ENCODE results near the gene MYO9B. TPM values are rescaled to one million over a fixed set of nuclear protein-coding genes. Genes with fewer than 3 reads are reported as not detected.

Gene MYO9B
- total RNA-seq, 1 experiment from 2014 or later = 39.9 TPM

- Histone ChIP-seq H3K9me3 (replicated peaks) (no peaks in the 10 kb centered on the region), H3K4me3 (peak overlapping the region; percentile 71), H3K4me1 (replicated peaks) (peaks cover 30% of the 10 kb centered on the region), H3K27me3 (replicated peaks) (no peaks in the 10 kb centered on the region), H3K36me3 (peaks cover 55% of the 10 kb centered on the region), H3K27ac (no peak overlapping the region)
- no peak for DNase-seq (ENCODE audit: low read depth in 1 of 2, low spot score in 2 of 2)
These were observed 1.5 kb upstream of the MYO9B start for GRCh38 chr19:17073869-17074633.

GRCh38 chr19:17074634-17075034 lies 943 bp upstream of the MYO9B start:
- Histone ChIP-seq H3K4me3 (peak overlapping the region; percentile 71), H3K36me3 (peaks cover 52% of the 10 kb centered on the region), H3K27me3 (replicated peaks) (no peaks in the 10 kb centered on the region), H3K9me3 (replicated peaks) (no peaks in the 10 kb centered on the region), H3K27ac (peak overlapping the region; percentile 90), H3K4me1 (replicated peaks) (peaks cover 36% of the 10 kb centered on the region)
- DNase-seq (ENCODE audit: low read depth in 1 of 2, low spot score in 2 of 2) = no peak

DNA sequence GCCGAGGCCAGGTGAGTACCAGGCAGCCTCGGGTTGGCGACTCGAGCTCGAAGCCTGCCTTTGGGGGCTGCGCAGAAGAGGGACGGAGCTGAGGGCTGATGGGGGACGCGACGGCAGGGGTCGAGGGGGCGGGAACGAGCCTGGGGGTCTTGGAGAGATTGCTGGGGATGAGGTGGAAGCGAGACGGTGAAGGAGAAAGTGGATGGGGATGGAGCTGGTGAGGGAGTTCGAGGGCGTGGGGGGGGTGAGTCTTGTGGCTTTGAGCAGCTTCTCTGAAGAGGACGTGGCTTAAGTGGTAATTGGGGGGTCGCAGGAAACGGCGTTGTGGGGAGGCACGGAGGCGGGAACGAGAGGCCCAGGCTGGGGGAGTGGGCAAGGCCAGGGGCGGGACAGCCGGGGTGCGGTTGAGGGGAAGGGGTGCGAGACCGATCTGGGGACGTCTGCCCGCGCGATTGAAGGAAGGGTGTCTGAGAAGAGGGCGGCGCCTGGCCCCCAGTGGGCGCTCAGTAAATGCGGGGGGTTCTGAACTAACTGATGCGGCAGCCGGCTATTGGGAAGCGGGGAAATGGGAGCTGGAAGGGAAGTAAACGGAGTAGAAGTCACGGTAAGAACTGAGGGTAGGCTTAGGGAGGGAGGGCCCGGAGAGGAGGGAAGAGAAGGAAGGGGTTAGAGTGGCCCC lies 426 bp downstream of the MYO9B start:
- no peaks in the 10 kb centered on the region for H3K27me3 ChIP-seq (replicated peaks)
- H3K27ac ChIP-seq = peak overlapping the region; percentile 63
- peak overlapping the region; percentile 71 for H3K4me3 ChIP-seq
- no peaks in the 10 kb centered on the region for H3K9me3 ChIP-seq (replicated peaks)
- peaks cover 39% of the 10 kb centered on the region for H3K36me3 ChIP-seq
- peak in 1 of 2 experiments; percentile 25 for DNase-seq (ENCODE audit: low read depth in 1 of 2, low spot score in 2 of 2)
- H3K4me1 ChIP-seq (replicated peaks) = peaks cover 45% of the 10 kb centered on the region

GRCh38 chr19:17076543-17076991 lies 990 bp downstream of the MYO9B start:
- DNase-seq (ENCODE audit: low read depth in 1 of 2, low spot score in 2 of 2) = peak in 1 of 2 experiments; percentile 36

GRCh38 chr19:17077447-17078028 lies 2.0 kb downstream of the MYO9B start:
- peaks cover 38% of the 10 kb centered on the region for H3K36me3 ChIP-seq
- H3K27ac ChIP-seq = no peak overlapping the region
- H3K27me3 ChIP-seq (replicated peaks) = no peaks in the 10 kb centered on the region
- no peak overlapping the region for H3K4me3 ChIP-seq
- peaks cover 45% of the 10 kb centered on the region for H3K4me1 ChIP-seq (replicated peaks)
- H3K9me3 ChIP-seq (replicated peaks) = no peaks in the 10 kb centered on the region
- no peak for DNase-seq (ENCODE audit: low read depth in 1 of 2, low spot score in 2 of 2)

More at GRCh38 chr19:17076543-17076991, 990 bp downstream of the MYO9B start:
- Histone ChIP-seq H3K27me3 (replicated peaks) (no peaks in the 10 kb centered on the region), H3K4me3 (peak overlapping the region; percentile 71), H3K9me3 (replicated peaks) (no peaks in the 10 kb centered on the region), H3K36me3 (peaks cover 38% of the 10 kb centered on the region), H3K27ac (no peak overlapping the region; the same call in 1 of the 2 replicates), H3K4me1 (replicated peaks) (peaks cover 45% of the 10 kb centered on the region)

GRCh38 chr19:17078036-17078919 lies 2.7 kb downstream of the MYO9B start:
- H3K36me3 ChIP-seq = peaks cover 32% of the 10 kb centered on the region
- no peaks in the 10 kb centered on the region for H3K27me3 ChIP-seq (replicated peaks)
- no peak overlapping the region for H3K4me3 ChIP-seq
- no peak for DNase-seq (ENCODE audit: low read depth in 1 of 2, low spot score in 2 of 2)
- H3K9me3 ChIP-seq (replicated peaks) = no peaks in the 10 kb centered on the region
- H3K4me1 ChIP-seq (replicated peaks) = peaks cover 45% of the 10 kb centered on the region
- H3K27ac ChIP-seq = peak overlapping the region; percentile 87; the same call in 1 of the 2 replicates

- Histone ChIP-seq H3K27me3 (replicated peaks) (no peaks in the 10 kb centered on the region), H3K4me1 (replicated peaks) (peaks cover 43% of the 10 kb centered on the region), H3K9me3 (replicated peaks) (no peaks in the 10 kb centered on the region), H3K36me3 (peaks cover 28% of the 10 kb centered on the region), H3K27ac (peak overlapping the region; percentile 87), H3K4me3 (peak overlapping the region; percentile 36)
- no peak for DNase-seq (ENCODE audit: low read depth in 1 of 2, low spot score in 2 of 2)
These were observed 3.5 kb downstream of the MYO9B start for GRCh38 chr19:17078920-17079709.

DNA sequence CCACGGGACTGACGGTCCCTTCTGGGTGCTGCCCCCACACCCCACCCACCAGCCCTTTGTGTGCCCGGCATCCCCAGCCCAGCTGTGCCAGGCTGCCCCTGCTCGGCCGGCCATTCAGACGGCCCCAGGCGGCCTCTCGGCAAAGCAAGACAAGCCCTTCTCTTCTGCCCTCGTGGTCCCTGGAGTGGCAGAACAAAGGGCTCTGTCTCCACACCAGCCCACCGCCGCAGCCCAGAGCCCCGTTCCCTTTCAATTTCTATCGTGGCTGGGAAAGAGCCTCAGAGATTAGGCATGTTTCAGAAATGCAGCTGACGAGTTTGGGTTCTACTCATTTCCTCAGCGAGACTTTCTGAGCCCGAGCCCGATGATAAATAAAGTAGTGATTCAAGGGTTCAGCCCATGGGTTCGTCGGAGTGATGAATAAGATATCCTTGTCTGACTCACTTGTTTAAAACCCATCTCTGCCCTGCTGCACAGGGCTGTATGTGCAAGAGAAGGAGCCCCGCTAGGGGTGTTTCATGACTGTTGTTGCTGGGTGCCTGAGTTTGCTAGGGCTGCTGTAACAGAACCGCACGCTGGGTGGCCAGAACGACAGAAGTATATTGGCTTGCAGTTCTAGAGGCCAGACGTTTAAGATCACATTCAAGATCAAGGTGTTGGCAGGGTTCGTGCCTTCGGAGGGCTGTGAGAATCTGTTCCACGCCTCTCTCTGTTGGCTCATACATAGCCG lies 4.3 kb downstream of the MYO9B start:
- Histone ChIP-seq H3K27ac (peak overlapping the region; percentile 87), H3K27me3 (replicated peaks) (no peaks in the 10 kb centered on the region), H3K4me1 (replicated peaks) (peaks cover 40% of the 10 kb centered on the region), H3K4me3 (peak overlapping the region; percentile 36), H3K9me3 (replicated peaks) (no peaks in the 10 kb centered on the region), H3K36me3 (peaks cover 30% of the 10 kb centered on the region)
- peak; percentile 95 to 97 for DNase-seq (ENCODE audit: low read depth in 1 of 2, low spot score in 2 of 2)

DNA sequence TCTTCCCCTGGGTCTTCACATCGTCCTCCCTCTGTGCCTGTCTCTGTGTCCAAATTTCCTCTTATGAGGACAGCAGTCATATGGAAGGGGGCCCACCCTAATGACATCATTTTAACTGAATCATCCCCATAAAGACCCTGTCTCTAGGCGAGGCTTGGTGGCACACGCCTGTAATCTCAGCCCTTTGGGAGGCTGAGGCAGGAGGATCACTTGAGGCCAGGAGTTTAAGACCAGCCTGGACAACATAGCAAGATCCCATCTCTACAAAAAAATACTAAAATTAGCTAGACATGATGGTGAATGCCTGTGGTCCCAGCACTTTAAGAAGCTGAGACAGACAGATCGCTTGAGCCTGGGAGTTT lies 4.8 kb downstream of the MYO9B start:
- no peaks in the 10 kb centered on the region for H3K27me3 ChIP-seq (replicated peaks)
- H3K27ac ChIP-seq = peak overlapping the region; percentile 87
- no peaks in the 10 kb centered on the region for H3K9me3 ChIP-seq (replicated peaks)
- DNase-seq (ENCODE audit: low read depth in 1 of 2, low spot score in 2 of 2) = no peak
- H3K4me3 ChIP-seq = no peak overlapping the region
- H3K36me3 ChIP-seq = peaks cover 31% of the 10 kb centered on the region
- peaks cover 40% of the 10 kb centered on the region for H3K4me1 ChIP-seq (replicated peaks)

GRCh38 chr19:17081672-17082630 lies 6.4 kb downstream of the MYO9B start:
- H3K36me3 ChIP-seq = peaks cover 42% of the 10 kb centered on the region
- H3K4me1 ChIP-seq (replicated peaks) = peaks cover 34% of the 10 kb centered on the region
- no peaks in the 10 kb centered on the region for H3K9me3 ChIP-seq (replicated peaks)
- no peak for DNase-seq (ENCODE audit: low read depth in 1 of 2, low spot score in 2 of 2)
- H3K27ac ChIP-seq = no peak overlapping the region
- no peaks in the 10 kb centered on the region for H3K27me3 ChIP-seq (replicated peaks)
- no peak overlapping the region for H3K4me3 ChIP-seq

DNA sequence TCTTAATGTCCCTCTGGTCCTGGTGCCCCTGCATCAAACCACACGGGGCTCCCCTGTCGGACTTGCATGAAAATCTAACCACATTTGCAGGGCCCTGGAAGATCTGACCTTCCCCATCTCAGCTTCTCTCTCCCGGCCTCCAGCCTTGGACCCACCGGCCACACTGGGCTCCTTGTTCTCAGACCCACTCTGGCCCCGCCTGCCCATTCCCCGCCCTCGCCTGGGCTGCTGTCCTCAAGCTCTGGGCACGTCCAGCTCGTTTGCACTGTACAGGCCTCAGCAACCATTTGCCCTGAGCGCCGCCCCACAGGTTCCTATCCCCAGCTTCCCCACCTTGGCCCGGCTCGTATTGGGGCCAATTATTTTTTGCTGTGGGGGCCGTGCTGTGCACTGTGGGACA lies 10.5 kb downstream of the MYO9B start:
- peaks cover 48% of the 10 kb centered on the region for H3K36me3 ChIP-seq
- no peaks in the 10 kb centered on the region for H3K9me3 ChIP-seq (replicated peaks)
- peaks cover 30% of the 10 kb centered on the region for H3K4me1 ChIP-seq (replicated peaks)
- DNase-seq (ENCODE audit: low read depth in 1 of 2, low spot score in 2 of 2) = no peak
- no peak overlapping the region for H3K27ac ChIP-seq
- H3K27me3 ChIP-seq (replicated peaks) = no peaks in the 10 kb centered on the region
- H3K4me3 ChIP-seq = no peak overlapping the region

All from SJSA1 (cell line).